GM12878 (cell line): ENCODE data around the gene DTNBP1. TPM values are rescaled to one million over a fixed set of nuclear protein-coding genes. Genes with fewer than 3 reads are reported as not detected.

ENCODE experiments used
- ATAC-seq: fragments of 200-7000 bp; cut with Tn5 transposase; 3 replicates; pipeline ENCODE4 v1.9.1; 2020; ENCODE audit warnings: mild to moderate bottlenecking, moderate library complexity
- BruUV-seq: library from RNA; stranded (reverse); fragments of 400-500 nt; replicated peaks from 2 replicates; lab custom pipeline; 2021; lab: Mats Ljungman, UMichigan
- CTCF ChIA-PET: fragments of 300-600 bp; sonication (Branson Sonifier 250); formaldehyde crosslinking; extraction: SDS; loops from one replicate; lab custom pipeline; 2021; ENCODE audit warnings: inconsistent platforms; lab: Yijun Ruan, JAX
- POLR2A ChIA-PET: fragments of 350-600 bp; formaldehyde crosslinking; extraction: SDS; loops from one replicate; lab custom pipeline; 2021; ENCODE audit warnings: inconsistent platforms; lab: Charles Lee
- RAD21 ChIA-PET: fragments of 300-600 bp; sonication (Branson Sonifier 250); formaldehyde crosslinking; loops from one replicate; lab custom pipeline; 2023; ENCODE audit warnings: antibody characterized with exemption; ENCODE audit not compliant: unreplicated experiment; lab: Charles Lee
- SMC1A ChIA-PET: fragments of 300-600 bp; sonication (Branson Sonifier 250); formaldehyde crosslinking; loops from one replicate; lab custom pipeline; 2023; ENCODE audit not compliant: unreplicated experiment, uncharacterized antibody; lab: Charles Lee
- DNase-seq: peaks from one replicate; pipeline ENCODE4 v3.0.0-alpha.2; 2011; ENCODE audit warnings: low read depth, low spot score
- FAIRE-seq: peaks from 3 replicates; lab custom pipeline; 2011; peaks lifted over from hg19 to GRCh38; lab: Jason Lieb, UNC
- H2AFZ ChIP-seq: 2 replicates; pipeline ENCODE4 v1.6.0; 2011; ENCODE audit warnings: low read depth, low read length, control low read depth; ENCODE audit not compliant: control insufficient read depth
- H3K27ac ChIP-seq: 2 replicates; pipeline ENCODE4 v1.5.1; 2011; ENCODE audit warnings: control low read depth; ENCODE audit not compliant: control insufficient read depth, insufficient read depth
- H3K27me3 ChIP-seq, 2 experiments: replicated peaks in 1 of 2; 2 replicates each; pipeline versions ENCODE4 v1.6.0 to v1.6.1; 2011; ENCODE audit warnings: low read length in 1 of 2; ENCODE audit not compliant: control insufficient read depth in 2 of 2, insufficient read depth in 2 of 2
- H3K36me3 ChIP-seq, 2 experiments: 2 replicates each; pipeline ENCODE4 v1.5.1; 2011; ENCODE audit warnings: low read length in 1 of 2; ENCODE audit not compliant: control insufficient read depth in 2 of 2, insufficient read depth in 2 of 2
- H3K4me1 ChIP-seq: 2 replicates; pipeline ENCODE4 v1.6.1; 2011; ENCODE audit warnings: mild to moderate bottlenecking, low read length, moderate library complexity, mixed read lengths; ENCODE audit not compliant: control insufficient read depth, insufficient read depth
- H3K4me2 ChIP-seq: 2 replicates; pipeline ENCODE4 v1.6.0; 2011; ENCODE audit warnings: control low read depth; ENCODE audit not compliant: control insufficient read depth, insufficient read depth
- H3K4me3 ChIP-seq: fragments of 200-600 bp; sonication (generic); 2 replicates; pipeline ENCODE4 v1.5.1; 2016
- H3K79me2 ChIP-seq: 2 replicates; pipeline ENCODE4 v1.6.0; 2011; ENCODE audit warnings: low read length; ENCODE audit not compliant: control insufficient read depth, insufficient read depth
- H3K9ac ChIP-seq: 2 replicates; pipeline ENCODE4 v1.8.0; 2011; ENCODE audit warnings: low read length, control low read depth, mixed read lengths; ENCODE audit not compliant: control insufficient read depth, insufficient read depth
- H3K9me3 ChIP-seq: replicated peaks from 3 replicates; pipeline ENCODE4 v1.5.1; 2011; ENCODE audit warnings: mild to moderate bottlenecking, low read length; ENCODE audit not compliant: control insufficient read depth, insufficient read depth
- H4K20me1 ChIP-seq: 2 replicates; pipeline ENCODE4 v1.6.0; 2011; ENCODE audit not compliant: control insufficient read depth, insufficient read depth
- ATF7 ChIP-seq: fragments of 450-650 bp; IDR thresholded peaks from 2 replicates; pipeline ENCODE4 v1.6.1; 2016; ENCODE audit warnings: low read depth, mild to moderate bottlenecking
- CEBPB ChIP-seq, 2 experiments: fragments of 150-350 bp in 1 of 2; IDR thresholded peaks; 2 replicates each; pipeline ENCODE4 v1.6.1; 2012 to 2014; ENCODE audit warnings: low read depth in 2 of 2, low read length in 2 of 2, borderline replicate concordance in 1 of 2, inconsistent platforms in 1 of 2
- HSF1 ChIP-seq: fragments of 150-350 bp; IDR thresholded peaks from 2 replicates; pipeline ENCODE4 v1.6.1; 2014; ENCODE audit warnings: mild to moderate bottlenecking, low read depth, low read length
- KAT2A ChIP-seq: conservative IDR thresholded peaks from 2 replicates; pipeline ENCODE4 v1.6.1; 2011; ENCODE audit warnings: low read depth, low read length; ENCODE audit not compliant: control insufficient read depth
- KLF5 ChIP-seq: fragments of 450-650 bp; IDR thresholded peaks from 2 replicates; pipeline ENCODE4 v1.6.1; 2014; ENCODE audit warnings: mild to moderate bottlenecking; ENCODE audit not compliant: partially characterized antibody
- PAX5 ChIP-seq: IDR thresholded peaks from 2 replicates; pipeline ENCODE4 v1.6.1; 2011; ENCODE audit warnings: low read depth, low read length, borderline replicate concordance
- POLR2A ChIP-seq: IDR thresholded peaks from 2 replicates; pipeline ENCODE4 v1.6.1; 2011; ENCODE audit warnings: low read depth, mild to moderate bottlenecking, low read length
- RAD21 ChIP-seq: IDR thresholded peaks from 2 replicates; pipeline ENCODE4 v1.6.1; 2011; ENCODE audit warnings: mild to moderate bottlenecking, low read depth, low read length, moderate library complexity; ENCODE audit not compliant: insufficient read depth
- RAD51 ChIP-seq: fragments of 450-650 bp; IDR thresholded peaks from 2 replicates; pipeline ENCODE4 v1.6.1; 2016; ENCODE audit warnings: moderate library complexity, mild to moderate bottlenecking, inconsistent platforms
- SMAD1 ChIP-seq: fragments of 450-650 bp; IDR thresholded peaks from 2 replicates; pipeline ENCODE4 v1.6.1; 2018; ENCODE audit warnings: mild to moderate bottlenecking, low read depth; ENCODE audit not compliant: partially characterized antibody
- SREBF2 ChIP-seq: IDR thresholded peaks from 2 replicates; pipeline ENCODE4 v1.6.1; 2012; ENCODE audit warnings: mild to moderate bottlenecking, low read length
- STAT3 ChIP-seq: IDR thresholded peaks from 2 replicates; pipeline ENCODE4 v1.6.1; 2011; ENCODE audit warnings: low read depth, low read length, improper control_type of control experiment
- ZNF622 ChIP-seq: fragments of 450-650 bp; IDR thresholded peaks from 2 replicates; pipeline ENCODE4 v1.6.1; 2017; ENCODE audit warnings: mild to moderate bottlenecking, inconsistent platforms
- WGBS: methylation state at CpG from one replicate; pipeline ENCODE4 v1.1.6; 2016; ENCODE audit warnings: low lambda C conversion rate; ENCODE audit not compliant: insufficient replicate concordance, insufficient coverage; ENCODE audit errors: missing lambda C conversion rate; 5-methylcytosine and 5-hydroxymethylcytosine counted together
- in situ Hi-C: fragments of 300-500 bp; cut with MboI; formaldehyde crosslinking; loops from 9 replicates; pipeline ENCODE4 v1.14.3; 2018; ENCODE audit warnings: mixed read lengths
- intact Hi-C: fragments of 100-400 bp; cut with micrococcal nuclease; formaldehyde crosslinking; loops from one replicate; pipeline ENCODE4 v1.14.2; 2022; ENCODE audit not compliant: unreplicated experiment
- polyA plus RNA-seq, 11 experiments: library from polyadenylated mRNA; depleted of rRNA in 4 of 11; unstranded in 6 of 11; stranded (reverse) in 5 of 11; fragments of >200 nt; fragmentation: Nextera tagmentation in 4 of 11; fragmentation: Illumina TruSeq in 1 of 11; extraction: Ambion mirVana in 4 of 11; extraction: Trizol in 1 of 11; gene quantifications; 1 replicate in 1 of 11; 2 replicates in 10 of 11; pipeline versions ENCODE4 v1.2.1 to v1.2.3, GENCODE V29; 2011 to 2016; ENCODE audit warnings: inconsistent platforms in 2 of 11, missing spikeins in 2 of 11, low read depth in 1 of 11
- total RNA-seq, 4 experiments: library from RNA; depleted of rRNA in 3 of 4; stranded (reverse); fragments of >200 nt in 3 of 4; fragmentation: Illumina TruSeq in 1 of 4; extraction: Trizol in 1 of 4; gene quantifications; 2 replicates each; pipeline versions ENCODE4 v1.2.1 to v1.2.3, GENCODE V29; 2013 to 2021
- TF ChIP-seq, protein P1 (sequence below): fragments of 450-650 bp; IDR thresholded peaks from 2 replicates; pipeline ENCODE4 v1.6.1; 2016; ENCODE audit warnings: mild to moderate bottlenecking

Gene DTNBP1
- total and polyA plus RNA-seq, 10 of the 15 experiments (the other 5 are each of a cell fraction or from before 2014, with no cell fraction given): 7.1 to 40.3 (median 20.1) TPM

DNA sequence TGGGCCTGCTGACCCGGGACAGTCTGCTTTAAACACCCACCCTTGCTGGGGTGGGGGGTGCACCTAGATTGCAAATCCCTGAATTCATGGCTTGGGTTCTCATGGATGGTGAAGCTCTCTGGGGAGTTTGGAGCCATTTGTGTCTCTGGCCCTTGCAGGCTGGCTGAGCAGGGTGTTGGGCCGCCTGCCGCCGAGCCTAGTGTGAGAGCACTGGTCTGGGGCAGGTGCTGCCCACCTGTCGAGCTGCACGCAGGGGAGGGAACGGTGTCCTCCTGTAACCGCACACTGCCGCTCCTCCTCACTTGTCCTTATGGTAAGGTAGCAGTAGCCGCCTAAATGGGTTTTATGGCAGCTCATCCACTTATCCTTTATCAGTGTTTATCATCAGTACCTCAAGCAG lies 143.9 kb downstream of the DTNBP1 start:
- Histone ChIP-seq H3K27me3 (no peaks in the 10 kb centered on the region), H4K20me1 (no peaks in the 10 kb centered on the region), H3K9me3 (no peaks in the 10 kb centered on the region), H3K79me2 (no peaks in the 10 kb centered on the region), H3K9ac (no peak overlapping the region), H3K4me1 (no peaks in the 10 kb centered on the region), H3K4me3 (no peak overlapping the region), H3K4me2 (no peak overlapping the region), H2AFZ (no peak overlapping the region), H3K27ac (no peak overlapping the region), H3K36me3 (peaks cover 19 to 32% of the 10 kb centered on the region in 2 experiments)
- RAD21 ChIA-PET: no interaction called here
- no peak for TF ChIP-seq RAD51
- TF ChIP-seq POLR2A: 0 out of 2 replicates have a peak, but pooled peaks have one; percentile 41
- POLR2A ChIA-PET: no interaction called here
- WGBS: 96% methylated on average over 10 of the region's 10 CpGs
- intact Hi-C loops (no loop called here), in situ Hi-C loops (no loop called here)
- BruUV-seq: no TSS peak
- DNase-seq (no peak), FAIRE-seq (no peak), ATAC-seq (no peak)
- CTCF ChIA-PET: interaction anchor here (1.5 to 6.0 kb wide), 2 partner anchors 21 to 104 kb away, joined by 4 to 50 read pairs; no protein-coding TSS in a partner anchor
- SMC1A ChIA-PET: interaction anchor here (1.2 kb wide), 1 partner anchor 348 kb away, joined by 3 read pairs; no protein-coding TSS in a partner anchor

- ChIA-PET RAD21 (no interaction called here), SMC1A (interaction anchor here (1.2 kb wide), 1 partner anchor 347 kb away, joined by 3 read pairs; no protein-coding TSS in a partner anchor), CTCF (no interaction called here), POLR2A (no interaction called here)
- whole genome bisulfite sequencing: over 99% methylated on average over 9 of the region's 9 CpGs
- H3K79me2 ChIP-seq: no peaks in the 10 kb centered on the region
- ATAC-seq (no peak), FAIRE-seq (no peak), DNase-seq (no peak)
- H3K9ac ChIP-seq: no peak overlapping the region
- H3K4me1 ChIP-seq: no peaks in the 10 kb centered on the region
- intact Hi-C loops (no loop called here), in situ Hi-C loops (no loop called here)
- no peak overlapping the region for H3K4me3 ChIP-seq
- no peak overlapping the region for H2AFZ ChIP-seq
- no peaks in the 10 kb centered on the region for H3K9me3 ChIP-seq
- no peaks in the 10 kb centered on the region for H3K27me3 ChIP-seq
- TF ChIP-seq SREBF2 (no peak), HSF1 (no peak), ATF7 (no peak), KAT2A (no peak), ZNF622 (no peak), PAX5 (no peak), SMAD1 (no peak), STAT3 (no peak), CEBPB (IDR thresholded peaks at IDR 0.05; ENCODE audit: borderline replicate concordance in 1 of 2, low read depth in 2 of 2, low read length in 2 of 2) (no peak), KLF5 (no peak), RAD21 (no peak)
- TF ChIP-seq, protein P1, sequence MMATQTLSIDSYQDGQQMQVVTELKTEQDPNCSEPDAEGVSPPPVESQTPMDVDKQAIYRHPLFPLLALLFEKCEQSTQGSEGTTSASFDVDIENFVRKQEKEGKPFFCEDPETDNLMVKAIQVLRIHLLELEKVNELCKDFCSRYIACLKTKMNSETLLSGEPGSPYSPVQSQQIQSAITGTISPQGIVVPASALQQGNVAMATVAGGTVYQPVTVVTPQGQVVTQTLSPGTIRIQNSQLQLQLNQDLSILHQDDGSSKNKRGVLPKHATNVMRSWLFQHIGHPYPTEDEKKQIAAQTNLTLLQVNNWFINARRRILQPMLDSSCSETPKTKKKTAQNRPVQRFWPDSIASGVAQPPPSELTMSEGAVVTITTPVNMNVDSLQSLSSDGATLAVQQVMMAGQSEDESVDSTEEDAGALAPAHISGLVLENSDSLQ: no peak
- no TSS peak for BruUV-seq
- H3K27ac ChIP-seq: no peak overlapping the region
- no peaks in the 10 kb centered on the region for H4K20me1 ChIP-seq
- H3K36me3 ChIP-seq: peaks cover 23 to 38% of the 10 kb centered on the region in 2 experiments
- H3K4me2 ChIP-seq: no peak overlapping the region
These were observed 144.8 kb downstream of the DTNBP1 start for GRCh38 chr6:15518057-15518456.
